K562 (cell line): ENCODE measurements around the gene LRMDA. TPM values are rescaled to one million over a fixed set of nuclear protein-coding genes. Genes with fewer than 3 reads are reported as not detected.

ENCODE experiments used
- ATAC-seq: fragments of 200-7000 bp; cut with Tn5 transposase; 3 replicates; pipeline ENCODE4 v1.9.1; 2020; ENCODE audit warnings: moderate library complexity
- BruUV-seq: library from RNA; stranded (reverse); fragments of 400-500 nt; replicated peaks from 2 replicates; lab custom pipeline; 2021; lab: Mats Ljungman, UMichigan
- CTCF ChIA-PET: fragments of 300-600 bp; formaldehyde crosslinking; extraction: SDS; loops from one replicate; lab custom pipeline; 2021; ENCODE audit warnings: low intra/inter-chr PET ratio; lab: Yijun Ruan, JAX
- POLR2A ChIA-PET: fragments of 300-600, 350-650 bp; sonication (Branson Sonifier 250); formaldehyde crosslinking; extraction: SDS; loops from one replicate; lab custom pipeline; 2021; ENCODE audit warnings: antibody characterized with exemption, inconsistent platforms; lab: Yijun Ruan, JAX
- DNase-seq, 4 experiments: peaks; one replicate each; pipeline versions ENCODE4 v3.0.0 to v3.0.0-alpha.2; 2011 to 2018; ENCODE audit warnings: low spot score in 3 of 4, mixed read lengths in 3 of 4; ENCODE audit errors: extremely low read depth in 1 of 4
- FAIRE-seq: peaks from 2 replicates; lab custom pipeline; 2011; peaks lifted over from hg19 to GRCh38; lab: Jason Lieb, UNC
- H2AFZ ChIP-seq: 2 replicates; pipeline ENCODE4 v1.6.0; 2011; ENCODE audit warnings: low read depth, low read length, control low read depth, inconsistent platforms
- H3K27ac ChIP-seq: fragments of 200-600 bp; 3 replicates; pipeline ENCODE4 v1.8.0; 2011; ENCODE audit warnings: low read depth, mild to moderate bottlenecking, control low read depth, inconsistent platforms, low read length, moderate library complexity, mixed read lengths; ENCODE audit errors: extremely low read depth
- H3K27me3 ChIP-seq, 2 experiments: fragments of 300-600 bp in 1 of 2; 2 replicates in 1 of 2; 3 replicates in 1 of 2; pipeline versions ENCODE4 v1.6.0 to v1.8.0; 2011; ENCODE audit warnings: inconsistent platforms in 2 of 2, low read length in 2 of 2, mild to moderate bottlenecking in 1 of 2, mixed read lengths in 1 of 2, moderate library complexity in 1 of 2; ENCODE audit not compliant: control insufficient read depth in 2 of 2, insufficient read depth in 2 of 2
- H3K36me3 ChIP-seq: fragments of 300-600 bp; 3 replicates; pipeline ENCODE4 v1.8.0; 2011; ENCODE audit warnings: mild to moderate bottlenecking, low read length, inconsistent platforms; ENCODE audit not compliant: control insufficient read depth, insufficient read depth
- H3K4me1 ChIP-seq, 2 experiments: fragments of 200-600 bp in 1 of 2; replicated peaks in 1 of 2; 2 replicates in 1 of 2; 3 replicates in 1 of 2; pipeline versions ENCODE4 v1.5.1 to v1.8.0; 2011; ENCODE audit warnings: inconsistent platforms in 2 of 2, low read length in 2 of 2, mild to moderate bottlenecking in 1 of 2, mixed read lengths in 1 of 2, moderate library complexity in 1 of 2; ENCODE audit not compliant: control insufficient read depth in 2 of 2, insufficient read depth in 2 of 2
- H3K4me2 ChIP-seq: 2 replicates; pipeline ENCODE4 v1.6.1; 2011; ENCODE audit warnings: low read length, control low read depth, inconsistent platforms, mixed read lengths; ENCODE audit not compliant: insufficient read depth
- H3K4me3 ChIP-seq: fragments of 200-600 bp; sonication (generic), shearing (Covaris generic); 2 replicates; pipeline ENCODE4 v1.5.1; 2016; ENCODE audit warnings: control low read depth, inconsistent platforms
- H3K79me2 ChIP-seq: fragments of 200-600 bp; 3 replicates; pipeline ENCODE4 v1.8.0; 2011; ENCODE audit warnings: low read length, inconsistent platforms; ENCODE audit not compliant: control insufficient read depth, insufficient read depth
- H3K9ac ChIP-seq, 2 experiments: 2 replicates each; pipeline versions ENCODE4 v1.6.0 to v1.6.1; 2011; ENCODE audit warnings: low read depth in 2 of 2, low read length in 2 of 2, control low read depth in 1 of 2, inconsistent platforms in 1 of 2, mild to moderate bottlenecking in 1 of 2, mixed read lengths in 1 of 2; ENCODE audit not compliant: insufficient read depth in 1 of 2
- H3K9me1 ChIP-seq: one replicate; pipeline ENCODE4 v1.6.0; 2011; ENCODE audit warnings: inconsistent platforms, mild to moderate bottlenecking, low read length, moderate library complexity; ENCODE audit not compliant: control insufficient read depth, insufficient read depth
- H3K9me3 ChIP-seq: replicated peaks from 2 replicates; pipeline ENCODE4 v1.5.1; 2011; ENCODE audit warnings: low read depth, low read length, inconsistent platforms; ENCODE audit not compliant: control insufficient read depth, insufficient read depth
- H4K20me1 ChIP-seq: replicated peaks from 2 replicates; pipeline ENCODE4 v1.6.1; 2011; ENCODE audit warnings: low read length, inconsistent platforms, mixed read lengths; ENCODE audit not compliant: control insufficient read depth, insufficient read depth
- ATF1 ChIP-seq, 2 experiments: fragments of 450-650 bp in 1 of 2; IDR thresholded peaks; 2 replicates each; pipeline ENCODE4 v1.6.1; 2016; ENCODE audit warnings: missing compliant biosample characterization in 1 of 2, missing genetic modification characterization in 1 of 2
- BHLHE40 ChIP-seq: IDR thresholded peaks from 2 replicates; pipeline ENCODE4 v1.6.1; 2011; ENCODE audit warnings: low read length, improper control_type of control experiment
- CBX8 ChIP-seq: fragments of 200-600 bp; sonication (generic); IDR thresholded peaks from 2 replicates; pipeline ENCODE4 v1.6.1; 2012; ENCODE audit warnings: borderline replicate concordance, mixed run types, low read depth, mild to moderate bottlenecking, moderate library complexity, mixed read lengths, low read length, control low read depth, inconsistent platforms; ENCODE audit not compliant: poor library complexity, severe bottlenecking; ENCODE audit errors: extremely low read depth
- GABPB1 ChIP-seq: sonication (generic); formaldehyde crosslinking; IDR thresholded peaks from 2 replicates; pipeline ENCODE4 v1.8.0; 2022; ENCODE audit warnings: mild to moderate bottlenecking, missing genetic modification reagents
- GATAD2A ChIP-seq: fragments of 450-650 bp; IDR thresholded peaks from 2 replicates; pipeline ENCODE4 v1.6.1; 2017
- HMG20A ChIP-seq: fragments of 450-650 bp; formaldehyde crosslinking; conservative IDR thresholded peaks from 2 replicates; pipeline ENCODE4 v1.4.0; 2020; ENCODE audit warnings: mild to moderate bottlenecking, mixed read lengths
- TBP ChIP-seq: optimal IDR thresholded peaks from 2 replicates; pipeline ENCODE3; 2011; ENCODE audit warnings: low read depth, low read length, improper control_type of control experiment
- ZBTB12 ChIP-seq: fragments of 250-450 bp; sonication (Bioruptor Pico); IDR thresholded peaks from 2 replicates; pipeline ENCODE4 v1.4.0; 2020
- ZNF197 ChIP-seq: fragments of 200-800 bp; sonication (Bioruptor generic); IDR thresholded peaks from 2 replicates; pipeline ENCODE4 v1.6.1; 2016; ENCODE audit warnings: low read depth, missing genetic modification characterization, missing compliant biosample characterization
- ZNF41 ChIP-seq: fragments of 250-450 bp; sonication (Bioruptor Pico); conservative IDR thresholded peaks from 2 replicates; pipeline ENCODE4 v1.4.0; 2020; ENCODE audit warnings: mild to moderate bottlenecking
- WGBS: fragments of 100-300 bp; shearing (Covaris generic); methylation state at CpG from one replicate; pipeline ENCODE4 v1.1.6; 2016; ENCODE audit warnings: low coverage, mixed read lengths; ENCODE audit not compliant: insufficient coverage; ENCODE audit errors: missing lambda C conversion rate; 5-methylcytosine and 5-hydroxymethylcytosine counted together
- in situ Hi-C: fragments of 300-500 bp; cut with MboI; formaldehyde crosslinking; loops from 4 replicates; pipeline ENCODE4 v1.15.0; 2018; ENCODE audit warnings: inconsistent platforms, mixed read lengths
- intact Hi-C: fragments of 100-400 bp; cut with micrococcal nuclease; formaldehyde crosslinking; loops from 2 replicates; pipeline ENCODE4 v1.14.2; 2022
- polyA plus RNA-seq, 8 experiments: library from polyadenylated mRNA; depleted of rRNA in 4 of 8; stranded (reverse) in 5 of 8; unstranded in 3 of 8; fragments of >200 nt; fragmentation: Nextera tagmentation in 2 of 8; fragmentation: Illumina TruSeq in 1 of 8; extraction: Ambion mirVana in 2 of 8; extraction: Trizol in 1 of 8; gene quantifications; 2 replicates each; pipeline versions ENCODE4 v1.2.1 to v1.2.3, GENCODE V29; 2011 to 2014; ENCODE audit warnings: inconsistent platforms in 1 of 8, missing spikeins in 1 of 8
- total RNA-seq, 7 experiments: library from RNA; depleted of rRNA in 6 of 7; stranded (reverse); fragments of >200 nt in 6 of 7; fragmentation: Illumina TruSeq in 2 of 7; extraction: Trizol in 2 of 7; gene quantifications; 2 replicates each; pipeline versions ENCODE4 v1.2.1 to v1.2.3, GENCODE V29; 2011 to 2021; ENCODE audit warnings: low replicate concordance in 1 of 7
- TF ChIP-seq, protein P1 (sequence below): fragments of 250-450 bp; sonication (Bioruptor Pico); IDR thresholded peaks from 2 replicates; pipeline ENCODE4 v1.8.0; 2021; ENCODE audit warnings: borderline replicate concordance, mild to moderate bottlenecking, moderate library complexity; ENCODE audit not compliant: poor library complexity, severe bottlenecking

Gene LRMDA
- total and polyA plus RNA-seq, 9 of the 15 experiments (the other 6 are each of a cell fraction or from before 2014, with no cell fraction given): 0.25 TPM; not detected in 8

- Histone ChIP-seq H2AFZ (no peak overlapping the region), H3K9me1 (no peaks in the 10 kb centered on the region), H3K9me3 (0 out of 2 replicates have a peak, but pooled peaks cover 3% of the 10 kb centered on the region), H3K36me3 (no peaks in the 10 kb centered on the region), H3K27me3 (no peaks in the 10 kb centered on the region), H3K27ac (no peak overlapping the region), H3K4me1 (no peaks in the 10 kb centered on the region), H3K9ac (no peak overlapping the region), H3K4me2 (no peak overlapping the region), H3K4me3 (no peak overlapping the region), H4K20me1 (no peaks in the 10 kb centered on the region), H3K79me2 (no peaks in the 10 kb centered on the region)
- no peak for DNase-seq
- no peak for ATAC-seq
- no peak for FAIRE-seq
- in situ Hi-C loops: no loop called here
- no peak for TF ChIP-seq BHLHE40
- TF ChIP-seq HMG20A (CRISPR knock-in tag): no peak
- TF ChIP-seq GABPB1: no peak
- TF ChIP-seq ATF1 (CRISPR knock-in tag; IDR thresholded peaks at IDR 0.05): no peak
- TF ChIP-seq ATF1 (tag; IDR thresholded peaks at IDR 0.05): no peak
- no peak for TF ChIP-seq GATAD2A
- TF ChIP-seq ZNF41 (CRISPR knock-in tag): no peak
- no peak for TF ChIP-seq TBP
- no peak for TF ChIP-seq CBX8
- no peak for TF ChIP-seq ZBTB12 (CRISPR knock-in tag)
- no peak for TF ChIP-seq ZNF197 (CRISPR knock-in tag)
- TF ChIP-seq, protein P1, sequence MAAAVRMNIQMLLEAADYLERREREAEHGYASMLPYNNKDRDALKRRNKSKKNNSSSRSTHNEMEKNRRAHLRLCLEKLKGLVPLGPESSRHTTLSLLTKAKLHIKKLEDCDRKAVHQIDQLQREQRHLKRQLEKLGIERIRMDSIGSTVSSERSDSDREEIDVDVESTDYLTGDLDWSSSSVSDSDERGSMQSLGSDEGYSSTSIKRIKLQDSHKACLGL (CRISPR knock-in tag): no peak
- POLR2A ChIA-PET: no interaction called here
- 0% methylated on average over 1 of the region's 1 CpG for WGBS
- no TSS peak for BruUV-seq
- CTCF ChIA-PET: no interaction called here
- intact Hi-C loops: no loop called here
Measured at GRCh38 chr10:76582531-76582930, 1151.1 kb downstream of the LRMDA start.
